ENCODE data around the gene TSPAN10. TPM values are rescaled to one million over a fixed set of nuclear protein-coding genes. Genes with fewer than 3 reads are reported as not detected.

TSPAN10 gene
- total and polyA plus RNA-seq, 2 of the 13 experiments (the other 11 are each of a cell fraction or from before 2014, with no cell fraction given), result 0.54 to 0.75 TPM

- H3K36me3 ChIP-seq (replicated peaks in 1 of 2; ENCODE audit: control insufficient read depth in 1 of 2, insufficient read depth in 2 of 2, low read length in 2 of 2), result peaks cover 1 to 8% of the 10 kb centered on the region in 2 experiments; a peak in 2 of 5 replicates
- CTCF ChIA-PET (ENCODE audit: low intra/inter-chr PET ratio, low total read pairs), result no interaction called here
- FAIRE-seq, result no peak
- no peak for DNase-seq (ENCODE audit: low spot score)
- peaks cover 30% of the 10 kb centered on the region for H3K79me2 ChIP-seq (ENCODE audit: insufficient read depth, low read length)
- no peak overlapping the region for H3K4me3 ChIP-seq (replicated peaks in 1 of 3; ENCODE audit: insufficient read depth in 1 of 3, low read depth in 2 of 3, low read length in 3 of 3)
- no peak overlapping the region for H3K9ac ChIP-seq (ENCODE audit: insufficient read depth, low read depth, low read length)
- WGBS (ENCODE audit: low lambda C conversion rate), result 84% methylated on average over 6 of the region's 7 CpGs
- H3K27ac ChIP-seq (ENCODE audit: extremely low read length, insufficient read depth, low read length), result no peak overlapping the region
- no peak overlapping the region for H3K4me2 ChIP-seq (ENCODE audit: low read depth, low read length)
- ATAC-seq, result no peak
- no peaks in the 10 kb centered on the region for H3K9me3 ChIP-seq (ENCODE audit: low read length)
- intact Hi-C loops (cut with micrococcal nuclease; ENCODE audit: unreplicated experiment), result no loop called here
- H2AFZ ChIP-seq (ENCODE audit: low read length), result no peak overlapping the region
- TF ChIP-seq ZNF333 (CRISPR knock-in tag; IDR thresholded peaks at IDR 0.05; ENCODE audit: borderline replicate concordance) (0 out of 2 replicates have a peak, but pooled peaks have one; percentile 45), AKAP8 (CRISPR knock-in tag; IDR thresholded peaks at IDR 0.05) (peak; percentile 27; the same call in 1 of the 2 replicates), ZNF777 (CRISPR knock-in tag; IDR thresholded peaks at IDR 0.05) (no peak), ZNF563 (CRISPR knock-in tag; IDR thresholded peaks at IDR 0.05) (0 out of 2 replicates have a peak, but pooled peaks have one; percentile 27), SP2 (CRISPR knock-in tag; IDR thresholded peaks at IDR 0.05) (no peak), ZFY (CRISPR knock-in tag; IDR thresholded peaks at IDR 0.05) (peak; percentile 32; the same call in 1 of the 2 replicates), AGO2 (optimal IDR thresholded peaks at IDR 0.05; ENCODE audit: low read depth, low read length) (peak; percentile 93), SAP130 (CRISPR knock-in tag; IDR thresholded peaks at IDR 0.05; ENCODE audit: low read depth) (no peak), ZC3H13 (CRISPR knock-in tag; IDR thresholded peaks at IDR 0.05) (peak; percentile 91; the same call in 1 of the 2 replicates), RBM22 (optimal IDR thresholded peaks at IDR 0.05; ENCODE audit: low read length) (peak; percentile 23), ZNF687 (CRISPR knock-in tag; IDR thresholded peaks at IDR 0.05) (0 out of 2 replicates have a peak, but pooled peaks have one; percentile 23)
- peaks cover 45% of the 10 kb centered on the region for H3K4me1 ChIP-seq (ENCODE audit: insufficient read depth, low read length)
- POLR2A ChIA-PET, result interaction anchor here (1.0 to 6.3 kb wide), 4 partner anchors 11 to 50 kb away, joined by 4 to 54 read pairs (median 6); partner anchors contain the start of genes ARL16, HGS and MRPL12
- H4K20me1 ChIP-seq (ENCODE audit: insufficient read depth, low read length), result no peaks in the 10 kb centered on the region
- BruUV-seq (replicated peaks), result no TSS peak
- no peaks in the 10 kb centered on the region; a peak in 1 of 5 replicates for H3K27me3 ChIP-seq (ENCODE audit: control insufficient read depth in 1 of 2, insufficient read depth in 2 of 2, low read length in 2 of 2)
- in situ Hi-C loops (cut with HindIII; ENCODE audit: extremely low pct_ligation_motif_present, low pct_unique_long_range_greater_than_20kb), result no loop called here
Observed at GRCh38 chr17:81664051-81664470, 27.1 kb downstream of the TSPAN10 start.

Measured in HepG2 (cell line).